Embryonic facial prominence (tissue), 1 donor: ENCODE measurements around the gene LRRC28.

ENCODE experiments used
- DNase-seq: peaks from one replicate; pipeline ENCODE4 v3.0.0-alpha.2; 2016; ENCODE audit errors: extremely low spot score

Gene LRRC28

GRCh38 chr15:99249270-99249841 lies 1.9 kb upstream of the LRRC28 start, which contains the start of gene TTC23:
TSS of gene TTC23 (minus strand) at chr15:99249581. CDS start at chr15:99228712, 20,869 bp downstream.
- peak; percentile 92 for DNase-seq

- no peak for DNase-seq
Observed at GRCh38 chr15:99250001-99250400, 1.3 kb upstream of the LRRC28 start.

- DNase-seq = no peak
Observed at GRCh38 chr15:99250494-99250856, 806 bp upstream of the LRRC28 start.

GRCh38 chr15:99252326-99252725 lies 1.0 kb downstream of the LRRC28 start:
- DNase-seq = no peak

- no peak for DNase-seq
Observed at GRCh38 chr15:99253381-99254090, 2.3 kb downstream of the LRRC28 start.

GRCh38 chr15:99257107-99257750 lies 5.9 kb downstream of the LRRC28 start:
- DNase-seq = no peak

GRCh38 chr15:99264125-99264524 lies 12.8 kb downstream of the LRRC28 start:
- no peak for DNase-seq

GRCh38 chr15:99265541-99266070 lies 14.3 kb downstream of the LRRC28 start:
- no peak for DNase-seq

- no peak for DNase-seq
Observed at GRCh38 chr15:99267957-99268356, 16.7 kb downstream of the LRRC28 start.

- DNase-seq = no peak
Observed at GRCh38 chr15:99268431-99268830, 17.1 kb downstream of the LRRC28 start.

- no peak for DNase-seq
Observed at GRCh38 chr15:99273801-99274200, 22.5 kb downstream of the LRRC28 start.

- DNase-seq = no peak
Observed at GRCh38 chr15:99275061-99275460, 23.8 kb downstream of the LRRC28 start.

- DNase-seq = no peak
Observed at GRCh38 chr15:99275525-99276128, 24.3 kb downstream of the LRRC28 start.

- DNase-seq = no peak
Observed at GRCh38 chr15:99279290-99279689, 28.0 kb downstream of the LRRC28 start.

GRCh38 chr15:99279827-99280226 lies 28.5 kb downstream of the LRRC28 start:
- DNase-seq = no peak

GRCh38 chr15:99282121-99282520 lies 30.8 kb downstream of the LRRC28 start:
- DNase-seq = no peak

GRCh38 chr15:99282586-99282985 lies 31.3 kb downstream of the LRRC28 start:
- no peak for DNase-seq

- DNase-seq = no peak
Observed at GRCh38 chr15:99283717-99284116, 32.4 kb downstream of the LRRC28 start.

- DNase-seq = no peak
Observed at GRCh38 chr15:99291643-99292042, 40.4 kb downstream of the LRRC28 start.

- no peak for DNase-seq
Observed at GRCh38 chr15:99295840-99296239, 44.6 kb downstream of the LRRC28 start.

GRCh38 chr15:99296386-99296785 lies 45.1 kb downstream of the LRRC28 start:
- DNase-seq = no peak

GRCh38 chr15:99303907-99304306 lies 52.6 kb downstream of the LRRC28 start:
- no peak for DNase-seq
